HFF-Myc (cell line): Measurements from ENCODE around the gene TSHZ3.

Experiments used
- DNase-seq: peaks from one replicate; pipeline ENCODE4 v3.0.0-alpha.2; 2011; ENCODE audit warnings: low read depth; ENCODE audit errors: extremely low read depth
- H3K4me3 ChIP-seq: replicated peaks from 2 replicates; pipeline ENCODE4 v1.5.1; 2011; ENCODE audit warnings: low read depth, mild to moderate bottlenecking, control low read depth, low read length
- CTCF ChIP-seq: IDR thresholded peaks from 2 replicates; pipeline ENCODE4 v1.5.1; 2012; ENCODE audit warnings: mild to moderate bottlenecking, low read depth, low read length, control low read depth; ENCODE audit errors: missing control alignments

The TSHZ3 gene

GRCh38 chr19:31346184-31347059 is 2.8 kb downstream of the TSHZ3 start:
- no peak overlapping the region for H3K4me3 ChIP-seq
- TF ChIP-seq CTCF: no peak
- no peak for DNase-seq

GRCh38 chr19:31344403-31344802 is 4.8 kb downstream of the TSHZ3 start:
- TF ChIP-seq CTCF: no peak
- no peak overlapping the region for H3K4me3 ChIP-seq
- DNase-seq: no peak

- DNase-seq: no peak
- TF ChIP-seq CTCF: no peak
- no peak overlapping the region for H3K4me3 ChIP-seq
These were observed 6.3 kb downstream of the TSHZ3 start for GRCh38 chr19:31342926-31343325.

GRCh38 chr19:31340042-31341025 is 8.9 kb downstream of the TSHZ3 start:
- DNase-seq: peak; percentile 90
- H3K4me3 ChIP-seq: no peak overlapping the region
- TF ChIP-seq CTCF: no peak

GRCh38 chr19:31339411-31339810 is 9.8 kb downstream of the TSHZ3 start:
- no peak for TF ChIP-seq CTCF
- no peak for DNase-seq
- no peak overlapping the region for H3K4me3 ChIP-seq

- no peak overlapping the region for H3K4me3 ChIP-seq
- DNase-seq: no peak
- TF ChIP-seq CTCF: peak; percentile 63
These were observed 11.0 kb downstream of the TSHZ3 start for GRCh38 chr19:31338069-31338776.
